ENCODE data around the gene PCDH15. TPM values are rescaled to one million over a fixed set of nuclear protein-coding genes. Genes with fewer than 3 reads are reported as not detected.

The PCDH15 gene
- total RNA-seq, 1 experiment from 2014 or later, result 0.59 TPM

DNA sequence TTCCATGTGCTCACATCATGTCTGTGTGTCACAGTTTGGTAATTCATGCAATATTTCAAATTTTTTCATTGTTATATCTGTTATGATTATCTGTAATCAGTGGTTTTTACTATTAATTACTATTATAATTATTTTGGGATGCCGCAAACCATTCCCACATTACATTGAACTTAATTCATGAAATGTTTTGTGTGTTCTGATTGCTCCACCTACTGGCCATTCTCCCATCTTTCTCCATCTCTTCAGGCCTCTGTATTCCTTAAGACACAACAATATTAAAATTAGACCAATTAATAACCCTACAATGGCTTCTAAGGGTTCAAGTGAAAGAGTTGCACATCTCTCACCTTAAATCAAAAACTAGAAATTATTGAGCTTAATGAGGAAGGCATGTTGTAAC lies 398.5 kb downstream of the PCDH15 start:
- ATAC-seq (no peak), DNase-seq (ENCODE audit: low spot score) (no peak)
- peaks cover 6% of the 10 kb centered on the region for H3K36me3 Mint-ChIP-seq
- ChIA-PET POLR2A (no interaction called here), CTCF (interaction anchor here (0.8 to 1.0 kb wide), 2 partner anchors 15 to 563 kb away, joined by 3 read pairs; no protein-coding TSS in a partner anchor)
- no peaks in the 10 kb centered on the region for H3K27me3 Mint-ChIP-seq (ENCODE audit: low read depth)
- H3K4me3 Mint-ChIP-seq, result no peak overlapping the region
- H3K4me1 Mint-ChIP-seq, result peaks cover 22% of the 10 kb centered on the region
- H3K27ac Mint-ChIP-seq, result no peak overlapping the region
- H3K9me3 Mint-ChIP-seq, result peaks cover 12% of the 10 kb centered on the region
- peak; percentile 52 for TF ChIP-seq CTCF (IDR thresholded peaks at IDR 0.05)
- no peak for TF ChIP-seq MAX (CRISPR knock-in tag; IDR thresholded peaks at IDR 0.05)

- Mint-ChIP-seq H3K36me3 (peaks cover 12% of the 10 kb centered on the region), H3K27me3 (ENCODE audit: low read depth) (no peaks in the 10 kb centered on the region; the same call in 1 of the 2 replicates), H3K9me3 (peaks cover 14% of the 10 kb centered on the region), H3K27ac (peak overlapping the region; percentile 78), H3K4me3 (no peak overlapping the region), H3K4me1 (peaks cover 51% of the 10 kb centered on the region)
- ATAC-seq (peak; percentile 68), DNase-seq (ENCODE audit: low spot score) (no peak)
- ChIA-PET CTCF (no interaction called here), POLR2A (no interaction called here)
- no peak for TF ChIP-seq OVOL2 (CRISPR knock-in tag; IDR thresholded peaks at IDR 0.05; ENCODE audit: borderline replicate concordance)
- no peak for TF ChIP-seq ZNF121 (CRISPR knock-in tag; IDR thresholded peaks at IDR 0.05)
- no peak for TF ChIP-seq FOXK1 (CRISPR knock-in tag; IDR thresholded peaks at IDR 0.05)
- no peak for TF ChIP-seq NFE2L1 (CRISPR knock-in tag; IDR thresholded peaks at IDR 0.05)
- TF ChIP-seq, protein P1, sequence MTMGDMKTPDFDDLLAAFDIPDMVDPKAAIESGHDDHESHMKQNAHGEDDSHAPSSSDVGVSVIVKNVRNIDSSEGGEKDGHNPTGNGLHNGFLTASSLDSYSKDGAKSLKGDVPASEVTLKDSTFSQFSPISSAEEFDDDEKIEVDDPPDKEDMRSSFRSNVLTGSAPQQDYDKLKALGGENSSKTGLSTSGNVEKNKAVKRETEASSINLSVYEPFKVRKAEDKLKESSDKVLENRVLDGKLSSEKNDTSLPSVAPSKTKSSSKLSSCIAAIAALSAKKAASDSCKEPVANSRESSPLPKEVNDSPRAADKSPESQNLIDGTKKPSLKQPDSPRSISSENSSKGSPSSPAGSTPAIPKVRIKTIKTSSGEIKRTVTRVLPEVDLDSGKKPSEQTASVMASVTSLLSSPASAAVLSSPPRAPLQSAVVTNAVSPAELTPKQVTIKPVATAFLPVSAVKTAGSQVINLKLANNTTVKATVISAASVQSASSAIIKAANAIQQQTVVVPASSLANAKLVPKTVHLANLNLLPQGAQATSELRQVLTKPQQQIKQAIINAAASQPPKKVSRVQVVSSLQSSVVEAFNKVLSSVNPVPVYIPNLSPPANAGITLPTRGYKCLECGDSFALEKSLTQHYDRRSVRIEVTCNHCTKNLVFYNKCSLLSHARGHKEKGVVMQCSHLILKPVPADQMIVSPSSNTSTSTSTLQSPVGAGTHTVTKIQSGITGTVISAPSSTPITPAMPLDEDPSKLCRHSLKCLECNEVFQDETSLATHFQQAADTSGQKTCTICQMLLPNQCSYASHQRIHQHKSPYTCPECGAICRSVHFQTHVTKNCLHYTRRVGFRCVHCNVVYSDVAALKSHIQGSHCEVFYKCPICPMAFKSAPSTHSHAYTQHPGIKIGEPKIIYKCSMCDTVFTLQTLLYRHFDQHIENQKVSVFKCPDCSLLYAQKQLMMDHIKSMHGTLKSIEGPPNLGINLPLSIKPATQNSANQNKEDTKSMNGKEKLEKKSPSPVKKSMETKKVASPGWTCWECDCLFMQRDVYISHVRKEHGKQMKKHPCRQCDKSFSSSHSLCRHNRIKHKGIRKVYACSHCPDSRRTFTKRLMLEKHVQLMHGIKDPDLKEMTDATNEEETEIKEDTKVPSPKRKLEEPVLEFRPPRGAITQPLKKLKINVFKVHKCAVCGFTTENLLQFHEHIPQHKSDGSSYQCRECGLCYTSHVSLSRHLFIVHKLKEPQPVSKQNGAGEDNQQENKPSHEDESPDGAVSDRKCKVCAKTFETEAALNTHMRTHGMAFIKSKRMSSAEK (CRISPR knock-in tag; IDR thresholded peaks at IDR 0.05; ENCODE audit: borderline replicate concordance), result no peak
- TF ChIP-seq, protein P2, sequence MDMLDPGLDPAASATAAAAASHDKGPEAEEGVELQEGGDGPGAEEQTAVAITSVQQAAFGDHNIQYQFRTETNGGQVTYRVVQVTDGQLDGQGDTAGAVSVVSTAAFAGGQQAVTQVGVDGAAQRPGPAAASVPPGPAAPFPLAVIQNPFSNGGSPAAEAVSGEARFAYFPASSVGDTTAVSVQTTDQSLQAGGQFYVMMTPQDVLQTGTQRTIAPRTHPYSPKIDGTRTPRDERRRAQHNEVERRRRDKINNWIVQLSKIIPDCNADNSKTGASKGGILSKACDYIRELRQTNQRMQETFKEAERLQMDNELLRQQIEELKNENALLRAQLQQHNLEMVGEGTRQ (CRISPR knock-in tag; IDR thresholded peaks at IDR 0.05), result no peak
- TF ChIP-seq ZNF138 (CRISPR knock-in tag; conservative IDR thresholded peaks at IDR 0.05), result no peak
- TF ChIP-seq TEAD1 (CRISPR knock-in tag; IDR thresholded peaks at IDR 0.05), result no peak
- no peak for TF ChIP-seq RORB (CRISPR knock-in tag; IDR thresholded peaks at IDR 0.05)
- TF ChIP-seq ZNF425 (CRISPR knock-in tag; conservative IDR thresholded peaks at IDR 0.05), result no peak
- no peak for TF ChIP-seq NR3C1 (CRISPR knock-in tag; conservative IDR thresholded peaks at IDR 0.05; ENCODE audit: low read depth)
- no peak for TF ChIP-seq NFYB (CRISPR knock-in tag; conservative IDR thresholded peaks at IDR 0.05; ENCODE audit: low read depth)
- no peak for TF ChIP-seq CBFB (CRISPR knock-in tag; IDR thresholded peaks at IDR 0.05; ENCODE audit: low read depth)
- TF ChIP-seq GABPB1 (CRISPR knock-in tag; IDR thresholded peaks at IDR 0.05), result no peak
- no peak for TF ChIP-seq TEAD4 (CRISPR knock-in tag; IDR thresholded peaks at IDR 0.05)
- no peak for TF ChIP-seq RELA (CRISPR knock-in tag; IDR thresholded peaks at IDR 0.05; ENCODE audit: borderline replicate concordance)
- no peak for TF ChIP-seq FOXP4 (CRISPR knock-in tag; IDR thresholded peaks at IDR 0.05)
- TF ChIP-seq USF1 (CRISPR knock-in tag; IDR thresholded peaks at IDR 0.05), result no peak
Observed at GRCh38 chr10:54396031-54396430, 405.0 kb downstream of the PCDH15 start.

All from WTC11 (cell line).